Aorta (tissue), 5 donors: ENCODE results near the gene MARCOL. TPM values are rescaled to one million over a fixed set of nuclear protein-coding genes. Genes with fewer than 3 reads are reported as not detected.

Source experiments
- ATAC-seq: fragments of 200-7000 bp; cut with Tn5 transposase; one replicate; pipeline ENCODE4 v1.9.1; 2022; ENCODE audit warnings: moderate library complexity; ENCODE audit not compliant: low FRiP score
- DNase-seq, 2 donors: peaks; one replicate each; pipeline ENCODE4 v3.0.0-alpha.2; 2020
- H3K27ac ChIP-seq, 2 donors: one replicate each; pipeline ENCODE4 v1.5.1; 2013; ENCODE audit warnings: low read length in 2 of 2, mild to moderate bottlenecking in 2 of 2, moderate library complexity in 2 of 2, control low read depth in 1 of 2, inconsistent platforms in 1 of 2, low read depth in 1 of 2
- H3K27me3 ChIP-seq, 2 donors: one replicate each; pipeline ENCODE4 v1.6.1; 2013; ENCODE audit warnings: control low read depth in 1 of 2, low read length in 1 of 2, mild to moderate bottlenecking in 1 of 2, moderate library complexity in 1 of 2; ENCODE audit not compliant: insufficient read depth in 2 of 2, control insufficient read depth in 1 of 2
- H3K36me3 ChIP-seq, 2 donors: one replicate each; pipeline ENCODE4 v1.6.1; 2013; ENCODE audit warnings: control low read depth in 1 of 2, low read length in 1 of 2, mild to moderate bottlenecking in 1 of 2; ENCODE audit not compliant: insufficient read depth in 2 of 2, control insufficient read depth in 1 of 2
- H3K4me1 ChIP-seq, 2 donors: one replicate each; pipeline ENCODE4 v1.6.1; 2013; ENCODE audit warnings: low read length in 2 of 2, control low read depth in 1 of 2, mild to moderate bottlenecking in 1 of 2, moderate library complexity in 1 of 2; ENCODE audit not compliant: insufficient read depth in 2 of 2, control insufficient read depth in 1 of 2
- H3K4me3 ChIP-seq, 2 donors: one replicate each; pipeline ENCODE4 v1.5.1; 2013; ENCODE audit warnings: low read length in 2 of 2, control low read depth in 1 of 2, mild to moderate bottlenecking in 1 of 2
- H3K9me3 ChIP-seq: one replicate; pipeline ENCODE4 v1.6.1; 2013; ENCODE audit warnings: mild to moderate bottlenecking, low read length; ENCODE audit not compliant: control insufficient read depth
- WGBS, 2 donors: extraction: QIAGEN DNeasy Blood & Tissue Kit; methylation state at CpG; one replicate each; pipeline ENCODE4 v1.1.7; 2013; 5-methylcytosine and 5-hydroxymethylcytosine counted together
- intact Hi-C, 2 donors: fragments of 100-400 bp; cut with DNase I; formaldehyde crosslinking; loops; one replicate each; pipeline versions ENCODE4 v1.14.2 to v1.15.0; 2022
- long read RNA-seq, 2 donors: library from polyadenylated mRNA; unstranded; transcript quantifications; one replicate each; pipeline ENCODE4 v2.0.0, GENCODE V29; 2020 to 2021
- polyA plus RNA-seq, 2 donors: library from polyadenylated mRNA; stranded (reverse); fragments of 200-250 nt; gene quantifications; one replicate each; pipeline ENCODE4 v1.2.3, GENCODE V29; 2013
- total RNA-seq, 2 donors: library from RNA; stranded (reverse); fragmentation: NEBNext Ultra II Directional; extraction: Animal tissue kit (Norgen Biotek cat#: 25700); gene quantifications; one replicate each; pipeline ENCODE4 v1.2.1, GENCODE V29; 2021
- donor health status: healthy with polysubstance abuse.
- donor health status: Bipolar disorder and iron deficiency.
- donor health status: DM: no; HTN: no; CAD: no.
- donor health status: DM: no; HTN: no; CAD: no.
- donor health status: DM: yes; HTN: yes; CAD: no.

MARCOL gene
- not detected for total RNA-seq
- not detected for polyA plus RNA-seq
- long read RNA-seq, donor 1: 0 reads
- long read RNA-seq, donor 2: 0 reads

GRCh38 chr5:148238418-148238794 is at the start of gene MARCOL:
TSS of gene MARCOL (plus strand) at chr5:148238525. CDS start at chr5:148238598, 73 bp downstream.
- H3K4me3 ChIP-seq: no peak within 1 kb of the TSS
- no peaks in the 10 kb centered on the region for H3K9me3 ChIP-seq
- 60 to 68% methylated on average over 2 of the region's 2 CpGs for WGBS, 2 donors
- H3K27me3 ChIP-seq: no peaks in the 10 kb centered on the region
- DNase-seq (no peak), ATAC-seq (no peak)
- intact Hi-C loops: no loop called here
- no peak within 1 kb of the TSS for H3K27ac ChIP-seq
- no peaks in the 10 kb centered on the region for H3K36me3 ChIP-seq
- H3K4me1 ChIP-seq: no peaks in the 10 kb centered on the region

- Histone ChIP-seq H3K4me3 (no peak overlapping the region), H3K36me3 (no peaks in the 10 kb centered on the region), H3K27ac (no peak overlapping the region), H3K4me1 (no peaks in the 10 kb centered on the region), H3K9me3 (no peaks in the 10 kb centered on the region), H3K27me3 (no peaks in the 10 kb centered on the region)
- DNase-seq: no peak
- intact Hi-C loops: no loop called here
- no peak for ATAC-seq
- WGBS, 2 donors: 17 to 24% methylated on average over 1 of the region's 1 CpG
These were observed 47.3 kb upstream of the MARCOL start for GRCh38 chr5:148191010-148191409.

GRCh38 chr5:148193202-148193601 is 45.1 kb upstream of the MARCOL start:
- DNase-seq (no peak), ATAC-seq (no peak)
- WGBS, 2 donors: 91 to 92% methylated on average over 1 of the region's 1 CpG
- Histone ChIP-seq H3K9me3 (no peaks in the 10 kb centered on the region), H3K27ac (no peak overlapping the region), H3K36me3 (no peaks in the 10 kb centered on the region), H3K4me1 (no peaks in the 10 kb centered on the region), H3K4me3 (no peak overlapping the region), H3K27me3 (no peaks in the 10 kb centered on the region)
- intact Hi-C loops: no loop called here

- no peaks in the 10 kb centered on the region for H3K9me3 ChIP-seq
- H3K36me3 ChIP-seq: no peaks in the 10 kb centered on the region
- no peak overlapping the region for H3K4me3 ChIP-seq
- no peaks in the 10 kb centered on the region for H3K4me1 ChIP-seq
- DNase-seq (no peak), ATAC-seq (no peak)
- 77 to 85% methylated on average over 2 of the region's 2 CpGs for WGBS, 2 donors
- intact Hi-C loops: no loop called here
- H3K27ac ChIP-seq: no peak overlapping the region
- H3K27me3 ChIP-seq: no peaks in the 10 kb centered on the region
These were observed 37.2 kb upstream of the MARCOL start for GRCh38 chr5:148201151-148201550.

- H3K4me1 ChIP-seq: no peaks in the 10 kb centered on the region
- intact Hi-C loops: no loop called here
- WGBS, 2 donors: 85 to 90% methylated on average over 2 of the region's 2 CpGs
- no peaks in the 10 kb centered on the region for H3K27me3 ChIP-seq
- no peak for ATAC-seq
- H3K9me3 ChIP-seq: no peaks in the 10 kb centered on the region
- no peaks in the 10 kb centered on the region for H3K36me3 ChIP-seq
- H3K27ac ChIP-seq: no peak within 1 kb of the TSS
- no peak for DNase-seq
- no peak within 1 kb of the TSS for H3K4me3 ChIP-seq
These were observed 35.7 kb upstream of the MARCOL start, which contains the start of gene SPINK6 for GRCh38 chr5:148202531-148203203. TSS of gene SPINK6 (plus strand) at chr5:148203042. CDS start at chr5:148203097, 55 bp downstream.

GRCh38 chr5:148205044-148205806 is 33.1 kb upstream of the MARCOL start:
- H3K27ac ChIP-seq: no peak overlapping the region
- ATAC-seq (no peak), DNase-seq (no peak)
- no peaks in the 10 kb centered on the region for H3K36me3 ChIP-seq
- H3K4me1 ChIP-seq: no peaks in the 10 kb centered on the region
- intact Hi-C loops: no loop called here
- no peaks in the 10 kb centered on the region for H3K9me3 ChIP-seq
- no peak overlapping the region for H3K4me3 ChIP-seq
- 82 to 84% methylated on average over 4 of the region's 4 CpGs for WGBS, 2 donors
- H3K27me3 ChIP-seq: no peaks in the 10 kb centered on the region

- H3K27me3 ChIP-seq: no peaks in the 10 kb centered on the region
- WGBS, 2 donors: 56 to 65% methylated on average over 1 of the region's 1 CpG
- ATAC-seq (no peak), DNase-seq (no peak)
- no peaks in the 10 kb centered on the region for H3K4me1 ChIP-seq
- intact Hi-C loops: no loop called here
- no peak overlapping the region for H3K27ac ChIP-seq
- H3K4me3 ChIP-seq: no peak overlapping the region
- H3K9me3 ChIP-seq: no peaks in the 10 kb centered on the region
- no peaks in the 10 kb centered on the region for H3K36me3 ChIP-seq
These were observed 32.5 kb upstream of the MARCOL start for GRCh38 chr5:148205865-148206264.

- 39 to 41% methylated on average over 1 of the region's 1 CpG for WGBS, 2 donors
- intact Hi-C loops: no loop called here
These were observed 31.7 kb upstream of the MARCOL start for GRCh38 chr5:148206620-148207019.

GRCh38 chr5:148208226-148208625 is 30.1 kb upstream of the MARCOL start:
- no peaks in the 10 kb centered on the region for H3K27me3 ChIP-seq
- intact Hi-C loops: no loop called here
- H3K4me1 ChIP-seq: no peaks in the 10 kb centered on the region
- H3K27ac ChIP-seq: no peak overlapping the region
- H3K36me3 ChIP-seq: no peaks in the 10 kb centered on the region
- DNase-seq: no peak
- no peak for ATAC-seq
- no peak overlapping the region for H3K4me3 ChIP-seq
- no peaks in the 10 kb centered on the region for H3K9me3 ChIP-seq

More at GRCh38 chr5:148206620-148207019, 31.7 kb upstream of the MARCOL start:
- no peaks in the 10 kb centered on the region for H3K9me3 ChIP-seq
- DNase-seq: no peak
- H3K27ac ChIP-seq: no peak overlapping the region
- H3K27me3 ChIP-seq: no peaks in the 10 kb centered on the region
- H3K4me1 ChIP-seq: no peaks in the 10 kb centered on the region
- no peaks in the 10 kb centered on the region for H3K36me3 ChIP-seq
- no peak overlapping the region for H3K4me3 ChIP-seq
- ATAC-seq: no peak
